HG03575 (cell line): ENCODE results near the gene RNF111.

Experiments
- ATAC-seq: cut with Tn5 transposase; IDR thresholded peaks from one replicate; pipeline ENCODE4 v1.9.1; 2021; ENCODE audit not compliant: unreplicated experiment, insufficient number of reproducible peaks, low FRiP score; ENCODE audit errors: extremely low read depth

The RNF111 gene

GRCh38 chr15:58987491-58988005, at the start of gene RNF111:
RNF111 (plus strand) TSS chr15:58987663; CDS start chr15:59030823, 43,160 bp downstream.
- ATAC-seq, result no peak

GRCh38 chr15:58947179-58947578, 40.3 kb upstream of the RNF111 start:
- no peak for ATAC-seq

GRCh38 chr15:58951388-58952007, 36.0 kb upstream of the RNF111 start:
- no peak for ATAC-seq

GRCh38 chr15:58952751-58953150, 34.7 kb upstream of the RNF111 start:
- ATAC-seq, result no peak

GRCh38 chr15:58957101-58957973, 30.1 kb upstream of the RNF111 start:
- no peak for ATAC-seq

GRCh38 chr15:58958811-58959210, 28.7 kb upstream of the RNF111 start:
- ATAC-seq, result no peak

GRCh38 chr15:58962136-58962535, 25.3 kb upstream of the RNF111 start:
- ATAC-seq, result no peak

- ATAC-seq, result no peak
These were observed 24.5 kb upstream of the RNF111 start for GRCh38 chr15:58962662-58963565.

GRCh38 chr15:58966698-58967097, 20.8 kb upstream of the RNF111 start:
- ATAC-seq, result no peak

GRCh38 chr15:58967479-58967878, 20.0 kb upstream of the RNF111 start:
- ATAC-seq, result no peak

GRCh38 chr15:58977887-58978286, 9.6 kb upstream of the RNF111 start:
- ATAC-seq, result no peak

GRCh38 chr15:58980351-58980939, 7.0 kb upstream of the RNF111 start:
- ATAC-seq, result no peak

- ATAC-seq, result no peak
These were observed 5.5 kb upstream of the RNF111 start for GRCh38 chr15:58981808-58982475.

- ATAC-seq, result no peak
These were observed 4.2 kb upstream of the RNF111 start for GRCh38 chr15:58983261-58983660.

GRCh38 chr15:58985443-58985842, 2.0 kb upstream of the RNF111 start:
- no peak for ATAC-seq

- no peak for ATAC-seq
These were observed 427 bp upstream of the RNF111 start for GRCh38 chr15:58987036-58987435.

GRCh38 chr15:58988006-58988785, 733 bp downstream of the RNF111 start:
- ATAC-seq, result no peak

- no peak for ATAC-seq
These were observed 4.7 kb downstream of the RNF111 start for GRCh38 chr15:58992181-58992580.
